GM18502 (cell line): Measurements from ENCODE around the gene GPR139.

ENCODE experiments used
- ATAC-seq: cut with Tn5 transposase; IDR thresholded peaks from one replicate; pipeline ENCODE4 v1.9.1; 2021; ENCODE audit warnings: mild to moderate bottlenecking; ENCODE audit not compliant: unreplicated experiment, poor library complexity

The GPR139 gene

DNA sequence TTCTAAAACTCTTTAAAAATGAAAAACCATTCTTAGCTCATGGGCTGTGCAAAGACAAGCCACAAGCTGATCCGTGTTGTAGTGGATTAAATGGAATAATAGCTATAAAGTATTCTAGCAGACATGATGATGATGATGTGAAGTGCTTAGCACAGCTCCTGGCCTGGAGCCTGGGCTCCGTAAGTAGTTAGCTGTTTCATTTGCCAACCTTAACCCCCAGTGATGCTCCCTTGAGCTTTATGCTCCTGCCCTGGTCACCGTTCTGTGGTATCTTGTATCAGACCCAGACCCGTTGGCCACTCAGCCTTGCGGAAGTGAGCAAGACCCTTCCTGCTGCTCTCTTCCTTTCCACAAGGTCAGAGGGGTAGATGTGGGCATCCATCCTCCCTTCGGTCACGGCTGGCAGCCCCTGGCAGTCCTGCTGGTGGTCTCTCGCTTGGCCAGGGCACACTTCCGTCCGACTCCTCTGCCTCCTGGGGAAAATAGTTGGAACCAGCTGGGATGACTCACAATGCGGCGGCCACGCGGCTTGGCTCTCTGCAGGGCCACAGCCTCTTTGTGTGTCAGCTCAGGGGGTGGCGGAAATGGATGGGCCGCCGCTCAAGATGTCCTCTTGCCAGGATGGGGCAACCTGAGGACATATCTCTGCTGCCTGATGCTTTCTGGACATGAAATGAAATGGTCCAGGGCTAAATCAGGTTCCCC lies 79.1 kb downstream of the GPR139 start:
- no peak for ATAC-seq

DNA sequence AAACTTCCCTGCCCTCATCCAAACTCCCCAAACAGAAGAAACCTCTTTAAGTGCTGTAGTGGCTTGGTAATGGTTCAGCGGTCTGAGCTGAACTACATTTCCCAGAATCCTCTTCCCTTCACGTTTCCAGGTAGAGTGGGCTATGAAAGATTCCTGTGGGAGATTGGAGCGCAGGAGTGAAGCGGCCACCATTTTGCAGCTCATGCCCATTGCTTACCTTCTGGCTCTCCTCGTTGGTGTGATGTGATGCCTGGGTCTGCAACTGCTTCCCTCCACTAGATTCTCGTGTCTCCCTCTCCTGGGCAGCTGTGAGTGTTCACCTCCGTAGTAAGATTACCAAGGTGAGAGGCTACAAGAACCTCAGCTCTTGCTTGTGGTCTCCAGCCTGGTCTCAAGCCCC lies 82.1 kb downstream of the GPR139 start:
- ATAC-seq = no peak

DNA sequence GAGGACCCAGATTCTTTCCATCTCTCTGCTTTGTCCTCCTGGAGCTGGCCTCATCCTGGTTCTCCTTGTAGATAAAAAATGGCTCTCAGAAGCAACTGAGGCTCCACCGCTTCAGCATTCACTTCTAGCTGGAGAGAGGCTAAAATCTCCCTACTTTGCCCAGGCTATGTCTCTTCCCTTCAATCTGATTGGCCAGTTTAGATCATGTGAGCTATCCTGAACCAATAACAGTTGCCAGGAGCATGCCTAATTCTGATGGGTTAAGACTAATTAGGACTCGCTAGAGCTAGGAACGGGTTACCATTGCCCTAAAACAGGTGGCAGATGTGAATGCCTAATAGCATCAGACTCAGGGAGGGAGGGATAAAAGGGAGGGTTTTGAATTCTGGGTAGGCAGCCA lies 89.6 kb downstream of the GPR139 start:
- no peak for ATAC-seq
